IPS-15b (cell line): Measurements from ENCODE around the gene TRAPPC12.
A peak's percentile ranks its signal among the peaks of the same experiment; 100 is the strongest.

Source experiments
- H3K27me3 ChIP-seq: one replicate; pipeline ENCODE4 v1.6.1; 2013; ENCODE audit warnings: low read length; ENCODE audit not compliant: control insufficient read depth, insufficient read depth
- H3K36me3 ChIP-seq: one replicate; pipeline ENCODE4 v1.6.1; 2013; ENCODE audit warnings: low read length; ENCODE audit not compliant: control insufficient read depth, insufficient read depth
- H3K4me1 ChIP-seq: one replicate; pipeline ENCODE4 v1.6.1; 2013; ENCODE audit warnings: mild to moderate bottlenecking, low read length; ENCODE audit not compliant: control insufficient read depth, insufficient read depth
- H3K4me3 ChIP-seq: one replicate; pipeline ENCODE4 v1.5.1; 2013; ENCODE audit warnings: low read depth, low read length
- H3K9ac ChIP-seq: one replicate; pipeline ENCODE4 v1.6.1; 2013; ENCODE audit warnings: low read depth, mild to moderate bottlenecking, low read length
- H3K9me3 ChIP-seq: one replicate; pipeline ENCODE4 v1.6.1; 2013; ENCODE audit warnings: mild to moderate bottlenecking, low read length; ENCODE audit not compliant: control insufficient read depth, insufficient read depth

Gene TRAPPC12

GRCh38 chr2:3379647-3380534, at the start of gene TRAPPC12:
TSS of gene TRAPPC12 (plus strand) at chr2:3379694. CDS start at chr2:3387624, 7,930 bp downstream.
- Histone ChIP-seq H3K36me3 (peaks cover 4% of the 10 kb centered on the region), H3K9me3 (no peaks in the 10 kb centered on the region), H3K4me3 (peak within 1 kb of the TSS; percentile 97), H3K4me1 (peaks cover 3% of the 10 kb centered on the region), H3K9ac (peak within 1 kb of the TSS; percentile 90), H3K27me3 (no peaks in the 10 kb centered on the region)

DNA sequence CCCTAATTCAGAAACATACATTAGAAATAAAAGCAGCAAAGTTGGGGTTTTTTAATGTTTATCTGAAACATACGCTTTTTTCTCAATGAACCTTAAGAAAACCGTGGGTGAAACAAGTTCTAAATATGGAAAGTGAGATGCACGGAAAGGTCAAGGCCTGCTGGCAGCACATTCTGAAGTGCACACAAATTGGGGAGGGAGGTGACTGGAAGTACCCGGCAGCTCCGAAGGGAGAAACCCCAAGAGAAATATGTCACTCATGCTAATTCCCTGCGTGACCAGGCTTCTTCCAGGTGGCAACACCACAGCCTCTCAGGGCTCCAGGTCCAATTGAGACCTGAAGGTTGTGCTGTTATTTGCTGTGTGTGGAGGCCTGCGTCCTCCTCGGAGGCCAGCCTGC, 47.4 kb upstream of the TRAPPC12 start:
- Histone ChIP-seq H3K4me3 (no peak overlapping the region), H3K27me3 (no peaks in the 10 kb centered on the region), H3K36me3 (peaks cover 18% of the 10 kb centered on the region), H3K9ac (no peak overlapping the region), H3K9me3 (no peaks in the 10 kb centered on the region), H3K4me1 (no peaks in the 10 kb centered on the region)

DNA sequence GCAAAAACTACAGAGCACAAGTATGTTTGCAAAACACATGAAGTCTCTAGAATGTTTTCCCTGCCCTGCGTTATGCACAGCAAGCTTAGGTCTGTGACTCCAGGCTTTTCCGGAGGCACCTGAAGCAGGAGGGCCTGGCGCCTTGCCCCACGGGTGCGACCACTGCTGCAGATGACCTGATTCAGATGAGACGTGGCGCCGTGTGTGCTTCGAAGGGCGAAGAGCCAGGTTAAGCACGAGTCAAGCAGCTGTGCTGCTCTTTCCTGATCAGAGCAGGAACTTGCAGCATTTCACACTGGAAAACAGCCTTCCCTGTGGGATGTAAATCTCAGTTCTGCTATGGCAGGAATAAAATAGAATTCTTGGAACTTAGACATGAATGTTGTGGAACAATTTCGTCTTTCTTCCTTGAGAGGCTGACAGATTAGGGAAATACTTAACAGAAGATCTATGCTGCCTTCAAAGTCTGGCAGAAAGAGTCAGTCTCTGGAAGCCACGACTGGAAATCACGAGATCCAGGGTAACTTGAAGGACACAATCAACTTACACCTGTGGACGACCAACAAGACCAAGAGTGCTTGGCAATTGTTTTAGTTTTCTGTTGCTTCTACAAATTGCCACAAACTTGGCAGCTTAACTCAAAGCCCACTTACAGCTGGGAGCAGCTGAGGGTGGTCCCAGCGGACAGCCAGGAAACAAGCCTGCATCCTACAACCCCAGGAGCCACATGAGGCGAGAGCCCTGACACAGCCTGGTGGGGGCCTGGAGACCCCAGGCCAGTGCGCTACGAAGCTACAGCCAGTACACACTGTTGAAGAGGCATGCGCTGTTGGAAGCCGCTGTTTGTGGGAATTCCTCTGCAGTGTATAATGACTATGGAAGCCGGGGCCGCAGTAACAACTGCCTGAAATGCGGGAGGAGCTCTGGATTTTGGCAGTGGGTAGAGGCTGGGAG, 44.8 kb upstream of the TRAPPC12 start:
- H3K27me3 ChIP-seq: no peaks in the 10 kb centered on the region
- H3K4me1 ChIP-seq: no peaks in the 10 kb centered on the region
- H3K4me3 ChIP-seq: no peak overlapping the region
- H3K9me3 ChIP-seq: no peaks in the 10 kb centered on the region
- H3K9ac ChIP-seq: no peak overlapping the region
- peaks cover 18% of the 10 kb centered on the region for H3K36me3 ChIP-seq

DNA sequence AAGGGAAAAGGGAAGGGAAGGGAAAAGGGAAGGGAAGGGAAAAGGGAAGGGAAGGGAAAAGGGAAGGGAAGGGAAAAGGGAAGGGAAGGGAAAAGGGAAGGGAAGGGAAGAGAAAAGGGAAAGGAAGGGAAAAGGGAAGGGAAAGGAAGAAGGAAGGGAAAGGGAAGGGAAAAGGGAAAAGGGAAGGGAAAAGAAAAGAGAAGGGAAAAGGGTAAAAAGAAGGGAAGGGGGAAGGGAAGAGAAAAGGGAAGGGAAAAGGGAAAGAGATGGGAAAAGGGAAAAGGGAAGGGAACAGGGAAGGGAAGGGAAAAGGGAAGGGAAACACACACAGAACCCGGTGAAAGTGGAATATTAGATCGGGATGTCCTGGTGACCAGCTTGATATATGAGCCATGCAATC, 42.6 kb upstream of the TRAPPC12 start:
- Histone ChIP-seq H3K9ac (no peak overlapping the region), H3K36me3 (peaks cover 9% of the 10 kb centered on the region), H3K4me3 (no peak overlapping the region), H3K4me1 (no peaks in the 10 kb centered on the region), H3K9me3 (no peaks in the 10 kb centered on the region), H3K27me3 (no peaks in the 10 kb centered on the region)

DNA sequence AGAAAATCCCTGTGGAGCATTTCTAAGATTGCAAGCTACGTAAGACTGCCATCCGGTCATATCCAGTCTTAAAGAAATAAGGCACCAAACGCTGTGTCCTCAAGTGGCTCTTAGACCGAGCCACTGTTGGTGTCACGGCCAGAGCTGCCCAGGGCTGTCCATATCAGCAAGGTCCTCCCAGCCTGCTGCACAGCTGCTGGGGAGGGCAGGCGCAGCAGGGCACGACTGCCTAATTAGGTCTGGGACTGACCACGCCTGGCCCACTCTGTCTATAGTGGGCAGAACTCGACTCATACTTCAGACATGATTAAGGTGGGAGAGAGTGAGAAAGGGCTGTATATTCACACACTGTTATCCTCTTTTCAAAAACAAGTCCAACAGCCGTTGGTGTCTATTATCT, 41.2 kb upstream of the TRAPPC12 start:
- Histone ChIP-seq H3K9me3 (no peaks in the 10 kb centered on the region), H3K9ac (no peak overlapping the region), H3K4me3 (no peak overlapping the region), H3K36me3 (peaks cover 6% of the 10 kb centered on the region), H3K4me1 (no peaks in the 10 kb centered on the region), H3K27me3 (no peaks in the 10 kb centered on the region)

- Histone ChIP-seq H3K4me3 (no peak overlapping the region), H3K4me1 (no peaks in the 10 kb centered on the region), H3K27me3 (no peaks in the 10 kb centered on the region), H3K36me3 (no peaks in the 10 kb centered on the region), H3K9me3 (no peaks in the 10 kb centered on the region), H3K9ac (no peak overlapping the region)
Observed at GRCh38 chr2:3340144-3340543, 39.4 kb upstream of the TRAPPC12 start.

GRCh38 chr2:3341336-3341735, 38.2 kb upstream of the TRAPPC12 start:
- H3K4me3 ChIP-seq: no peak overlapping the region
- H3K4me1 ChIP-seq: no peaks in the 10 kb centered on the region
- no peaks in the 10 kb centered on the region for H3K27me3 ChIP-seq
- no peaks in the 10 kb centered on the region for H3K36me3 ChIP-seq
- no peaks in the 10 kb centered on the region for H3K9me3 ChIP-seq
- H3K9ac ChIP-seq: no peak overlapping the region

DNA sequence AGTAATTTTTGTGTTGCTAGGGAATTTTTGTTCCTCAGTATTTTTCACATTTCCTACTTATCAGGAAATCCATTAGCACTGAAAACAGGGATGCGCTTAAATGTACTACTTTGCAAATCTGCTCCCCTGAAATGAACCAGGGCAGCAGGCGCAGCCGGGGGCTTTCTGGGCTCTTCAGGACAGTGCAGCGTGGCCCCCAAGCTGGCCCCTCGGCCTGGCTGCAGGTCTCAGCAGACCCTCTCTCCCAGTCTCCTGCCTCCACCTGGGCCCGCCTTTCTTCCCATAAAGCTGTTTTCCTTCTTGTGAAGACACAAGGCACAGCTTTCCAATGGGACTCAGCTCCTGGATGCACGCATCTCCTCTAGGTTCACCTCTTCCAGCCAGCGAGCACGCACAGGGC, 37.2 kb upstream of the TRAPPC12 start:
- Histone ChIP-seq H3K4me3 (no peak overlapping the region), H3K27me3 (no peaks in the 10 kb centered on the region), H3K36me3 (peaks cover 4% of the 10 kb centered on the region), H3K4me1 (no peaks in the 10 kb centered on the region), H3K9me3 (no peaks in the 10 kb centered on the region), H3K9ac (no peak overlapping the region)

GRCh38 chr2:3343012-3343411, 36.5 kb upstream of the TRAPPC12 start:
- Histone ChIP-seq H3K9ac (no peak overlapping the region), H3K4me3 (no peak overlapping the region), H3K36me3 (peaks cover 4% of the 10 kb centered on the region), H3K27me3 (no peaks in the 10 kb centered on the region), H3K4me1 (peaks cover under 1% of the 10 kb centered on the region), H3K9me3 (no peaks in the 10 kb centered on the region)

DNA sequence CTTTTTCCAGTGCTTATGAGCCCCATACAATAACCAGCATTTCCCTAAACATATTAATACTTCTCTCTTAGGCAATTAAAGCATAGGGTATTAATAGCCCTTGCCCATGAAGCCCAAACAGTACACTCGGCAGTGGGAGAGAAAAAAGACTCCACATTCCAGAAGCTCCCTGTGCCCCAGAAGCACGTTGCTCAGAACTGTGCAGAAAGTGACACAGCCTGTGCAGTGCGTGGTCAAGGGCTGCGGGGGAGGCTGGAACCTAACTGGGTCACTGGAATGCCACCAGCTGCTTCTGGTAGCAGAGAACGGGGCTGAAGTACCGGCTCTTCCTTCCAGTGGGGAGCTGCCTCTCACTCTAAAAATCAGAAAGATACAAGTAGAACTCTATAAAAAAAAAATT, 34.6 kb upstream of the TRAPPC12 start:
- H3K4me1 ChIP-seq: peaks cover 2% of the 10 kb centered on the region
- no peaks in the 10 kb centered on the region for H3K9me3 ChIP-seq
- no peak overlapping the region for H3K4me3 ChIP-seq
- no peak overlapping the region for H3K9ac ChIP-seq
- no peaks in the 10 kb centered on the region for H3K27me3 ChIP-seq
- H3K36me3 ChIP-seq: peaks cover 4% of the 10 kb centered on the region

DNA sequence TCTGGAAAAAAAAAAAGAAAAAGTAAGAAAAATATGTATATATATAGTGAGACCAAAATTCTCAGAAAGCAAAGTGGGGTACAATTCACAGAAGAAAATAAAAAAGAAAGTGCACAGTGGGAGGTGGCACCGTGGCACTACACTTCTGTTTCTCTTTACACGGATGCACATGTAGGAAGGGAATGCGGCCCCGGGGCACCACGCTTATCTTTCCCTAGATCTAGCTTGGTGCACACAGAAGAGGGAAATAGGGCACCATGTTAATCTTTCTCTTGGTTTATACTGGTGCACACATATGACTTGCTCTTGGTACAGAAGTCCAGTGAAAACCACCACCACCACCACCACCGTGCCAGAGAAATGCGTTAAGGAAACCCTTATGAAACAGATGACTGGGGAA, 33.9 kb upstream of the TRAPPC12 start:
- Histone ChIP-seq H3K27me3 (no peaks in the 10 kb centered on the region), H3K9ac (no peak overlapping the region), H3K36me3 (peaks cover 4% of the 10 kb centered on the region), H3K4me3 (no peak overlapping the region), H3K4me1 (peaks cover 2% of the 10 kb centered on the region), H3K9me3 (no peaks in the 10 kb centered on the region)
